ENCODE measurements around the gene CRIP2.

DNA sequence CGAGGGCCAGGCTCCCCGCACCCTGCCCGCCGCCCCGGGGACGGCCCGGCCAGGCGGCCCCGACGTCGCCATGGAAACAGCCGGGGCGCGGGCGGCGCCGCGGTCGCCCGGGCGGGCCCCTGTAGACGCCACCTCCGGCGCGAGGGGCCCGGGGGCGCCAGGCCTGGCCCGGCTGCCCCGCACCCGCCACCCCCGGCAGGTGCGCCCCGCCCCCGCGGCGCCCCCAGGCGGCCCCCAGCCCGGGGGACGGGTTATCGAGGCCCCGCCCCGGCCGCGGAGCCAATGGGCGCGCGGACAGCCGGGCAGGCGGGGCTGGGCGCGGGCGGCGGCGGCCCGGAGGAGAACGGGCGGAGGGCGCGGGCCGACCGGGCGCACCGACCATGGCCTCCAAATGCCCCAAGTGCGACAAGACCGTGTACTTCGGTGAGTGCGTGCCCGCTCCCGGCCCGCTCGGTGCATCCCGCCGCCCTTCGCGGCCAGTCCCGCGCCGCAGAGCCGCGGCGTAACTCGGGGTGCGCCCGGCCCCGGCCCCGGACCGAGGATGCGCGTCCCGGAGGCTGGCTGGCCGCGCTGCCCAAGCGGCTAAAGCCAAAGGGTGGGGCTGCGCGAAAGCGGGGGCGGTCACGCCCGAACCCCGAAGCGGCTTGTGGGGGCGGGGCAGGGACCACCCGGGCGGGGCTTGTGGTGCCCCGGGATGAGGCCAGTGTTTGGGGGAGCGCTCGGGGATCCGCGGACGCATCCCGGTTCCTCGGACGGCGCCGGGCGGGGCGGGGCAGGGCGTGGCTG is at the start of gene CRIP2:
- TF ChIP-seq TCF12 (IDR thresholded peaks at IDR 0.05; ENCODE audit: low read depth, low read length) (no peak), SIX5 (IDR thresholded peaks at IDR 0.05; ENCODE audit: low read depth, low read length) (no peak), CREB1 (IDR thresholded peaks at IDR 0.05) (no peak), CEBPB (IDR thresholded peaks at IDR 0.05; ENCODE audit: low read depth, low read length) (no peak), POLR2AphosphoS5 (IDR thresholded peaks at IDR 0.05; ENCODE audit: low read depth, low read length) (no peak), RAD21 (IDR thresholded peaks at IDR 0.05 in 1 of 2, conservative IDR thresholded peaks at IDR 0.05 in 1 of 2; ENCODE audit: low read depth in 2 of 2, low read length in 2 of 2) (no peak), CBX5 (IDR thresholded peaks at IDR 0.05; ENCODE audit: low read depth, low read length) (no peak), CHD1 (IDR thresholded peaks at IDR 0.05; ENCODE audit: low read depth, low read length) (no peak), ZNF274 (IDR thresholded peaks at IDR 0.05; ENCODE audit: borderline replicate concordance, extremely low read depth, low read length) (no peak), EGR1 (IDR thresholded peaks at IDR 0.05; ENCODE audit: borderline replicate concordance, low read depth, low read length) (peak; percentile 50; the same call in 1 of the 2 replicates), POLR2A (IDR thresholded peaks at IDR 0.05; ENCODE audit: control extremely low read depth in 1 of 2, low read depth in 2 of 2, low read length in 2 of 2) (no peak), MAFK (IDR thresholded peaks at IDR 0.05; ENCODE audit: low read depth, low read length) (no peak)
- TF ChIP-seq, protein P1, sequence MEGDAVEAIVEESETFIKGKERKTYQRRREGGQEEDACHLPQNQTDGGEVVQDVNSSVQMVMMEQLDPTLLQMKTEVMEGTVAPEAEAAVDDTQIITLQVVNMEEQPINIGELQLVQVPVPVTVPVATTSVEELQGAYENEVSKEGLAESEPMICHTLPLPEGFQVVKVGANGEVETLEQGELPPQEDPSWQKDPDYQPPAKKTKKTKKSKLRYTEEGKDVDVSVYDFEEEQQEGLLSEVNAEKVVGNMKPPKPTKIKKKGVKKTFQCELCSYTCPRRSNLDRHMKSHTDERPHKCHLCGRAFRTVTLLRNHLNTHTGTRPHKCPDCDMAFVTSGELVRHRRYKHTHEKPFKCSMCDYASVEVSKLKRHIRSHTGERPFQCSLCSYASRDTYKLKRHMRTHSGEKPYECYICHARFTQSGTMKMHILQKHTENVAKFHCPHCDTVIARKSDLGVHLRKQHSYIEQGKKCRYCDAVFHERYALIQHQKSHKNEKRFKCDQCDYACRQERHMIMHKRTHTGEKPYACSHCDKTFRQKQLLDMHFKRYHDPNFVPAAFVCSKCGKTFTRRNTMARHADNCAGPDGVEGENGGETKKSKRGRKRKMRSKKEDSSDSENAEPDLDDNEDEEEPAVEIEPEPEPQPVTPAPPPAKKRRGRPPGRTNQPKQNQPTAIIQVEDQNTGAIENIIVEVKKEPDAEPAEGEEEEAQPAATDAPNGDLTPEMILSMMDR (IDR thresholded peaks at IDR 0.05; ENCODE audit: control extremely low read depth in 1 of 3, insufficient read depth in 1 of 3, low read depth in 1 of 3, low read length in 3 of 3), result no peak
- TF ChIP-seq, protein P2, sequence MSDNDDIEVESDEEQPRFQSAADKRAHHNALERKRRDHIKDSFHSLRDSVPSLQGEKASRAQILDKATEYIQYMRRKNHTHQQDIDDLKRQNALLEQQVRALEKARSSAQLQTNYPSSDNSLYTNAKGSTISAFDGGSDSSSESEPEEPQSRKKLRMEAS (IDR thresholded peaks at IDR 0.05), result no peak
